Measurements from ENCODE around the gene CDC42EP5.
"Not testable (repeated sequence)": the region's sequence is repeated elsewhere in the genome, so short reads cannot be mapped to it uniquely, and the experiment has no call there.

CDC42EP5 gene

GRCh38 chr19:54515156-54515555, 42.1 kb upstream of the CDC42EP5 start:
- TF ChIP-seq CTCF (IDR thresholded peaks at IDR 0.05), result no peak

GRCh38 chr19:54509200-54509940, 36.3 kb upstream of the CDC42EP5 start:
- H3K4me3 ChIP-seq (ENCODE audit: low read depth in 1 of 2, low read length in 1 of 2); H3K27ac ChIP-seq; H3K9me3 ChIP-seq; H3K4me1 ChIP-seq (ENCODE audit: control insufficient read depth in 1 of 2, insufficient read depth in 1 of 2, low read depth in 1 of 2, low read length in 1 of 2); H3K36me3 ChIP-seq: not testable (repeated sequence)
- H3K27me3 ChIP-seq, result peaks cover 55% of the 10 kb centered on the region

More at GRCh38 chr19:54515156-54515555, 42.1 kb upstream of the CDC42EP5 start:
- peaks cover 69% of the 10 kb centered on the region for H3K27me3 ChIP-seq
- H3K27ac ChIP-seq, result no peak overlapping the region
- H3K36me3 ChIP-seq, result no peaks in the 10 kb centered on the region
- no peak overlapping the region for H3K4me3 ChIP-seq (ENCODE audit: low read depth in 1 of 2, low read length in 1 of 2)
- H3K9me3 ChIP-seq, result no peaks in the 10 kb centered on the region
- H3K4me1 ChIP-seq (ENCODE audit: control insufficient read depth in 1 of 2, insufficient read depth in 1 of 2, low read depth in 1 of 2, low read length in 1 of 2), result no peaks in the 10 kb centered on the region

DNA sequence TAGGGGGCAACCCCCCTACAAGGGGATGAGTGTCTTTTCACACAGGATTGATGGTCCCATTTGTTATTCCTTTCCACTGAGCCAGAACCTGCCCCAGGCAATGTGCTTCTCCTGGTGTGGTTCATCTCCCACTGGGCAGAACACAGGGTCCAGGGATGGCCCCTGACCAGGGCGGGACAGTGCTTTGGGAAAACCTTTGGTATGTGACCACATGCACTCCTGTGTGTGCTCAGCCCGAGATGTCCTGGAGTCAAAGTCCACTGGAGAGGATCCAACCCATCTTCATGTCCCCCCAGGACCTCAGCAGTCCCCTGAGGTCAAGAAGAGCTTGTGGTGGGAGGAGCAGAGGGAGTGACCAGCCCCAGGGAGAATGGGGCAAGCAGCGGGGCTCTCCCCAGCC, 35.4 kb upstream of the CDC42EP5 start:
- peaks cover 55% of the 10 kb centered on the region for H3K27me3 ChIP-seq
- H3K27ac ChIP-seq; H3K36me3 ChIP-seq; H3K4me3 ChIP-seq (ENCODE audit: low read depth in 1 of 2, low read length in 1 of 2); H3K9me3 ChIP-seq; H3K4me1 ChIP-seq (ENCODE audit: control insufficient read depth in 1 of 2, insufficient read depth in 1 of 2, low read depth in 1 of 2, low read length in 1 of 2): not testable (repeated sequence)

- Histone ChIP-seq H3K4me3 (ENCODE audit: low read depth in 1 of 2, low read length in 1 of 2) (no peak overlapping the region), H3K27ac (no peak overlapping the region), H3K27me3 (peaks cover 59% of the 10 kb centered on the region), H3K4me1 (ENCODE audit: control insufficient read depth in 1 of 2, insufficient read depth in 1 of 2, low read depth in 1 of 2, low read length in 1 of 2) (no peaks in the 10 kb centered on the region), H3K9me3 (no peaks in the 10 kb centered on the region), H3K36me3 (no peaks in the 10 kb centered on the region)
- TF ChIP-seq CTCF (IDR thresholded peaks at IDR 0.05), result no peak
These were observed 34.7 kb upstream of the CDC42EP5 start for GRCh38 chr19:54507824-54508223.

DNA sequence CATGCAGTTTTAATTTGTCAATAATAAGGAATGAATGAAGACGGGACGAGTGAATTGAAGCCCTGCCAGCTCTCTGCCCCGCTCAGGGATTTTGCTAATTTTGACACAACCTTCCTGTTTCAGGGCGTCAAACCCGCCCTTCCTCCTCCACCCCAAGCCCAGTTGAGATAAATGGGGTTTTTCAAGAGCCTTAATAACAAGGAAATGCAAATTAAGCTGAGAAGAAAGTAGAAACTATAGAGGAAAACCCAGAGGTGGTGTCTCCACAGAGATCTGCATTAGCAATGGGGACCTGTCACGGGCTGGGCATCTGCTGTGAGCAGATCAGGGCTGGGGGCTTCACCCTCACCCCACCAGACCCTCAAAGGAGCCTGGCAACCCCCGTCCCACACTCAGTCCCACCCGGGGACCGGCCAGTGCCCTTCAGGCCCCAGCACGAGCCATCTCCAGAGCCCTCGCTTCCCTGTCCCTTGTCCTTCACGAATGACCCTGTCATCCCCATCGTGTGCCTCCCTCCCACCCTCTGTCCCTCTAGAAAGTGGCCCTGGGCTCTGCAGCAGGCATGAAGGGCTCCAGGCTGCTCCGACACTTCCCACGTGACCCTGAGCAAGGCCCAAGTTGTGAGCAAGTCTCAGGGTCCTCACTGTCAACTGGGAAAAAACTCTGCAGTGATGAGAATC, 34.1 kb upstream of the CDC42EP5 start:
- H3K27ac ChIP-seq; H3K9me3 ChIP-seq; H3K36me3 ChIP-seq; H3K4me3 ChIP-seq (ENCODE audit: low read depth in 1 of 2, low read length in 1 of 2); H3K4me1 ChIP-seq (ENCODE audit: control insufficient read depth in 1 of 2, insufficient read depth in 1 of 2, low read depth in 1 of 2, low read length in 1 of 2): not testable (repeated sequence)
- peaks cover 59% of the 10 kb centered on the region for H3K27me3 ChIP-seq

DNA sequence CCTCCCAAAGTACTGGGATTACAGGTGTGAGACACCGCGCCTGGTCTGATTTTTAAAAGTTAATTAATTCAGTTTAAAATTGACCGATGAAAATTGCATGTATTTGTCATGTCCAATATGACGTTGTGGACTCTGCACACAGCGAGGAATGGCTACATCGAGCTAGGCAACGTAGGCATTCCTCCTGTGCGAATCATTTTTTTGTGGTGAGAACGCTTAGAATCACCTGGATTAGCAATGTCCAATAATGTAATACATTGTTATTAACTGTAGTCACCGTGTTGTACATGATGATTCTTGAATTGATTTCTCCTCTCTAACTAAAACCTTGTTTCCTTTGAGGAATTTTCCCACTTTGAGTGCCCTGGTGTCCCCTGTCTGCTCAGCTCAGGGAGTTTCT, 33.0 kb upstream of the CDC42EP5 start:
- Histone ChIP-seq H3K36me3 (no peaks in the 10 kb centered on the region), H3K4me1 (ENCODE audit: control insufficient read depth in 1 of 2, insufficient read depth in 1 of 2, low read depth in 1 of 2, low read length in 1 of 2) (no peaks in the 10 kb centered on the region), H3K27me3 (peaks cover 66% of the 10 kb centered on the region), H3K27ac (no peak overlapping the region), H3K4me3 (ENCODE audit: low read depth in 1 of 2, low read length in 1 of 2) (no peak overlapping the region), H3K9me3 (no peaks in the 10 kb centered on the region)
- TF ChIP-seq CTCF (IDR thresholded peaks at IDR 0.05), result no peak

DNA sequence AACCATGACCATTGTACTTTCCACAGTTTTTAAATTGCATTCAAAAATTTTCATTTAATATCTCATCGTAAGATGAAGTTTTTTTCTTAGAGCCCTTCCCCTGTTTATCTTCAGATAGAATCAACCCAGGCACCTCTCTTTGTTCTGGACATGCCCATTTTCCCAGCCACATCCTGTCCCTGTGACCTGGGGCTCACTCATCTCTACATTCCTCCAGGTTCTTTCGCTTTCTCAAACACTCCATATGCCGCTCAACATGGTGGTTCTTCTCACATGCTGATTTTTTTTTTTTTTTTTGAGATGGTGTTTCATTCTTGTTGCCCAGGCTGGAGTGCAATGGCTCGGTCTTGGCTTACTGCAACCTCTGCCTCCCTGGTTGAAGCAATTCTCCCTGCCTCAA, 32.4 kb upstream of the CDC42EP5 start:
- H3K36me3 ChIP-seq; H3K4me1 ChIP-seq (ENCODE audit: control insufficient read depth in 1 of 2, insufficient read depth in 1 of 2, low read depth in 1 of 2, low read length in 1 of 2); H3K27ac ChIP-seq; H3K9me3 ChIP-seq; H3K4me3 ChIP-seq (ENCODE audit: low read depth in 1 of 2, low read length in 1 of 2): not testable (repeated sequence)
- H3K27me3 ChIP-seq, result peaks cover 72% of the 10 kb centered on the region

Data from neutrophil (primary cell).